K562 (cell line): ENCODE data around the gene CFAP251.

Experiments
- CEBPB ChIP-seq: fragments of 450-650 bp; IDR thresholded peaks from 2 replicates; pipeline ENCODE4 v1.6.1; 2016; ENCODE audit warnings: missing genetic modification characterization, missing compliant biosample characterization
- CHD4 ChIP-seq: fragments of 200-600 bp; sonication (generic); IDR thresholded peaks from 3 replicates; pipeline ENCODE4 v1.6.1; 2012; ENCODE audit warnings: low read depth, mild to moderate bottlenecking, mixed read lengths, low read length, inconsistent platforms; ENCODE audit not compliant: insufficient read depth, insufficient replicate concordance, poor library complexity, severe bottlenecking
- HNRNPH1 ChIP-seq: fragments of 200-400 bp; formaldehyde crosslinking; optimal IDR thresholded peaks from 2 replicates; pipeline ENCODE3; 2017; ENCODE audit warnings: low read depth, mild to moderate bottlenecking, low read length, moderate library complexity
- POLR2A ChIP-seq: fragments of 450-650 bp; conservative IDR thresholded peaks from 2 replicates; pipeline ENCODE4 v1.6.1; 2016
- TFAM ChIP-seq: fragments of 250-450 bp; sonication (Bioruptor Pico); conservative IDR thresholded peaks from 2 replicates; pipeline ENCODE4 v1.5.0; 2021; ENCODE audit warnings: mild to moderate bottlenecking, moderate library complexity
- ZFP36 ChIP-seq: fragments of 150-350 bp; IDR thresholded peaks from 2 replicates; pipeline ENCODE4 v1.6.1; 2018; ENCODE audit warnings: low read length, low read depth; ENCODE audit not compliant: partially characterized antibody
- ZNF232 ChIP-seq: sonication (generic); formaldehyde crosslinking; IDR thresholded peaks from 2 replicates; pipeline ENCODE4 v1.8.0; 2022; ENCODE audit warnings: mild to moderate bottlenecking, missing genetic modification reagents
- TF ChIP-seq, protein P1 (sequence below): sonication (generic); formaldehyde crosslinking; IDR thresholded peaks from 2 replicates; pipeline ENCODE4 v1.8.0; 2022; ENCODE audit warnings: mild to moderate bottlenecking, low read depth, missing genetic modification reagents
- TF ChIP-seq, protein P2 (sequence below), 3 experiments: IDR thresholded peaks in 2 of 3; conservative IDR thresholded peaks in 1 of 3; 2 replicates each; pipeline ENCODE4 v1.5.1; 2011 to 2012; ENCODE audit warnings: low read length in 3 of 3, mild to moderate bottlenecking in 3 of 3, control low read depth in 2 of 3, improper control_type of control experiment in 1 of 3, inconsistent platforms in 1 of 3, low read depth in 1 of 3, mixed read lengths in 1 of 3, moderate library complexity in 1 of 3; ENCODE audit not compliant: insufficient read depth in 2 of 3

DNA sequence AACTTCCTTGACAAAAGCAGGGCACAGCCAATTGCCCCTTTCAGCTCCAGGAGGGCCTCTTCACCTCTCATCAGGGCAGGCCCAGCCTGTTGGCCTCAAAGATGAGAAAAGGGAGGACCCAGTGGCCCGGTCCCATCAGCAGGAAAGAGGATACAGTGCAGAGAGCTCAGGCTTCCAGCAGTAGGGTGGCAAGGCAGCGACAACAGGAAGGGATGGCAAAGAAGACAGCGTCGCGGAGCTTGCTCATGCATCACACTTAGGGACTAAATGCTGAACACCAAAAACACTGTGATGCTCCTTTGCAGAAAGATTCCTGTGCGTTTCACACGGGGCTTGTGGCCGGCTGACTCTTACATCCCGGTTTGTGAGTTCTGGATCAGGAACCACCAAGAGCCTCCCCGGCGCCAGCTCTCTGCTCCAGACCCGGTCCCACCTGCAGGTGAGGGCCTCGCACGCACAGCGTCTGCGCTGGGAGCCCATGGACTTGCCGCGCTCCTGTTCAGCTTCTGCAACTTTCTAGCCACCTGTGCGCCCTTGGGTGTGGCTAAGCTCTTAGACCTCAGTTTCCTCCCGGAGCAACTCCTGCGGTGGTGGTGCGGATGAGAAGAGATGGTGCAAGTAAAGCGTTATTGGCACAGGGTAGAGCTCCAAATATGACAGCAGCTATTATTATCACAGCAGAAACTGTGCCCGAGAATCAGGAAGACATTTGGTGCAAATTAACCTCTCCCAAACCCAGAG lies 88.0 kb downstream of the CFAP251 start:
- TF ChIP-seq HNRNPH1 (no peak), CHD4 (no peak), CEBPB (tag) (no peak), POLR2A (no peak), ZNF232 (no peak), ZFP36 (no peak), TFAM (CRISPR knock-in tag) (no peak)
- TF ChIP-seq, protein P1, sequence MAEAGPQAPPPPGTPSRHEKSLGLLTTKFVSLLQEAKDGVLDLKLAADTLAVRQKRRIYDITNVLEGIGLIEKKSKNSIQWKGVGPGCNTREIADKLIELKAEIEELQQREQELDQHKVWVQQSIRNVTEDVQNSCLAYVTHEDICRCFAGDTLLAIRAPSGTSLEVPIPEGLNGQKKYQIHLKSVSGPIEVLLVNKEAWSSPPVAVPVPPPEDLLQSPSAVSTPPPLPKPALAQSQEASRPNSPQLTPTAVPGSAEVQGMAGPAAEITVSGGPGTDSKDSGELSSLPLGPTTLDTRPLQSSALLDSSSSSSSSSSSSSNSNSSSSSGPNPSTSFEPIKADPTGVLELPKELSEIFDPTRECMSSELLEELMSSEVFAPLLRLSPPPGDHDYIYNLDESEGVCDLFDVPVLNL = no peak
- TF ChIP-seq, protein P2, sequence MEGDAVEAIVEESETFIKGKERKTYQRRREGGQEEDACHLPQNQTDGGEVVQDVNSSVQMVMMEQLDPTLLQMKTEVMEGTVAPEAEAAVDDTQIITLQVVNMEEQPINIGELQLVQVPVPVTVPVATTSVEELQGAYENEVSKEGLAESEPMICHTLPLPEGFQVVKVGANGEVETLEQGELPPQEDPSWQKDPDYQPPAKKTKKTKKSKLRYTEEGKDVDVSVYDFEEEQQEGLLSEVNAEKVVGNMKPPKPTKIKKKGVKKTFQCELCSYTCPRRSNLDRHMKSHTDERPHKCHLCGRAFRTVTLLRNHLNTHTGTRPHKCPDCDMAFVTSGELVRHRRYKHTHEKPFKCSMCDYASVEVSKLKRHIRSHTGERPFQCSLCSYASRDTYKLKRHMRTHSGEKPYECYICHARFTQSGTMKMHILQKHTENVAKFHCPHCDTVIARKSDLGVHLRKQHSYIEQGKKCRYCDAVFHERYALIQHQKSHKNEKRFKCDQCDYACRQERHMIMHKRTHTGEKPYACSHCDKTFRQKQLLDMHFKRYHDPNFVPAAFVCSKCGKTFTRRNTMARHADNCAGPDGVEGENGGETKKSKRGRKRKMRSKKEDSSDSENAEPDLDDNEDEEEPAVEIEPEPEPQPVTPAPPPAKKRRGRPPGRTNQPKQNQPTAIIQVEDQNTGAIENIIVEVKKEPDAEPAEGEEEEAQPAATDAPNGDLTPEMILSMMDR (IDR thresholded peaks at IDR 0.05 in 2 of 3, conservative IDR thresholded peaks at IDR 0.05 in 1 of 3; ENCODE audit: insufficient read depth in 2 of 3, low read depth in 1 of 3, low read length in 3 of 3) = no peak
